Keratinocyte (primary cell): Measurements from ENCODE around the gene HSD11B1L. TPM values are rescaled to one million over a fixed set of nuclear protein-coding genes. Genes with fewer than 3 reads are reported as not detected.

ENCODE experiments used
- DNase-seq: peaks from one replicate; pipeline ENCODE4 v3.0.0-alpha.2; 2011; ENCODE audit warnings: low read depth, missing footprints, low spot score
- FAIRE-seq: peaks from 2 replicates; lab custom pipeline; 2011; peaks lifted over from hg19 to GRCh38; lab: Jason Lieb, UNC
- H2AFZ ChIP-seq: 2 replicates; pipeline ENCODE4 v1.6.0; 2012; ENCODE audit warnings: low read length, control low read depth, inconsistent platforms; ENCODE audit not compliant: control insufficient read depth
- H3K27ac ChIP-seq: 2 replicates; pipeline ENCODE4 v1.5.1; 2011; ENCODE audit warnings: low read length; ENCODE audit not compliant: control insufficient read depth, insufficient read depth
- H3K27me3 ChIP-seq: 3 replicates; pipeline ENCODE4 v1.6.0; 2011; ENCODE audit warnings: low read length; ENCODE audit not compliant: control insufficient read depth, insufficient read depth; ENCODE audit errors: extremely low read depth
- H3K36me3 ChIP-seq, 2 experiments: 2 replicates in 1 of 2; 3 replicates in 1 of 2; pipeline ENCODE4 v1.5.1; 2011; ENCODE audit warnings: low read length in 2 of 2, mild to moderate bottlenecking in 1 of 2; ENCODE audit not compliant: control insufficient read depth in 2 of 2, insufficient read depth in 2 of 2; ENCODE audit errors: extremely low read depth in 1 of 2
- H3K4me1 ChIP-seq: 3 replicates; pipeline ENCODE4 v1.5.1; 2011; ENCODE audit warnings: low read length; ENCODE audit not compliant: control insufficient read depth, insufficient read depth; ENCODE audit errors: extremely low read depth
- H3K4me2 ChIP-seq: 3 replicates; pipeline ENCODE4 v1.6.0; 2011; ENCODE audit warnings: low read depth, low read length; ENCODE audit not compliant: control insufficient read depth, insufficient read depth; ENCODE audit errors: extremely low read depth
- H3K4me3 ChIP-seq, 3 experiments: fragments of 200-600 bp in 1 of 3; sonication (generic) in 1 of 3; 2 replicates in 2 of 3; 3 replicates in 1 of 3; pipeline ENCODE4 v1.5.1; 2011 to 2016; ENCODE audit warnings: low read length in 3 of 3, mild to moderate bottlenecking in 3 of 3, control low read depth in 2 of 3, inconsistent platforms in 1 of 3, low read depth in 1 of 3, mixed read lengths in 1 of 3, mixed run types in 1 of 3, moderate library complexity in 1 of 3; ENCODE audit not compliant: control insufficient read depth in 2 of 3, insufficient read depth in 2 of 3; ENCODE audit errors: extremely low read depth in 1 of 3
- H3K79me2 ChIP-seq: 2 replicates; pipeline ENCODE4 v1.6.0; 2012; ENCODE audit warnings: low read length; ENCODE audit not compliant: control insufficient read depth, insufficient read depth
- H3K9ac ChIP-seq: 3 replicates; pipeline ENCODE4 v1.6.0; 2011; ENCODE audit warnings: low read length; ENCODE audit not compliant: control insufficient read depth, insufficient read depth; ENCODE audit errors: extremely low read depth
- H3K9me1 ChIP-seq: 3 replicates; pipeline ENCODE4 v1.6.0; 2011; ENCODE audit warnings: low read length; ENCODE audit not compliant: control insufficient read depth, insufficient read depth; ENCODE audit errors: extremely low read depth
- H3K9me3 ChIP-seq: 2 replicates; pipeline ENCODE4 v1.5.1; 2012; ENCODE audit warnings: low read depth, low read length; ENCODE audit not compliant: control insufficient read depth
- H4K20me1 ChIP-seq: 3 replicates; pipeline ENCODE4 v1.6.0; 2011; ENCODE audit warnings: low read length; ENCODE audit not compliant: control insufficient read depth, insufficient read depth; ENCODE audit errors: extremely low read depth
- EZH2 ChIP-seq: IDR thresholded peaks from one replicate; pipeline ENCODE4 v1.6.1; 2012; ENCODE audit warnings: inconsistent platforms, mild to moderate bottlenecking, low read length, moderate library complexity
- dilution Hi-C: fragments of 300-500 bp; cut with MboI; formaldehyde crosslinking; loops from one replicate; pipeline ENCODE4 v1.7.0; 2020; ENCODE audit warnings: low sequenced_read_pairs; ENCODE audit not compliant: extremely low pct_ligation_motif_present
- polyA plus RNA-seq, 5 experiments: library from polyadenylated mRNA; depleted of rRNA in 3 of 5; stranded (reverse) in 3 of 5; stranded (forward) in 1 of 5; unstranded in 1 of 5; fragments of >200 nt; gene quantifications; 1 replicate in 1 of 5; 2 replicates in 3 of 5; 3 replicates in 1 of 5; pipeline versions ENCODE4 v1.2.1 to v1.2.3, GENCODE V29; 2011 to 2012; ENCODE audit warnings: missing spikeins in 2 of 5, low read depth in 1 of 5, low replicate concordance in 1 of 5
- TF ChIP-seq, protein P1 (sequence below), 3 experiments: IDR thresholded peaks in 1 of 3; conservative IDR thresholded peaks in 1 of 3; optimal IDR thresholded peaks in 1 of 3; 2 replicates in 2 of 3; 3 replicates in 1 of 3; pipeline versions ENCODE3 to v1.5.1; 2011; ENCODE audit warnings: low read length in 3 of 3, mild to moderate bottlenecking in 3 of 3, moderate library complexity in 2 of 3, control low read depth in 1 of 3, inconsistent platforms in 1 of 3; ENCODE audit not compliant: insufficient read depth in 2 of 3; ENCODE audit errors: extremely low read depth in 1 of 3

HSD11B1L gene
- polyA plus RNA-seq, 1 donor (not counting 4 experiments of a cell fraction or from before 2014, with no cell fraction given): 3.7 TPM

DNA sequence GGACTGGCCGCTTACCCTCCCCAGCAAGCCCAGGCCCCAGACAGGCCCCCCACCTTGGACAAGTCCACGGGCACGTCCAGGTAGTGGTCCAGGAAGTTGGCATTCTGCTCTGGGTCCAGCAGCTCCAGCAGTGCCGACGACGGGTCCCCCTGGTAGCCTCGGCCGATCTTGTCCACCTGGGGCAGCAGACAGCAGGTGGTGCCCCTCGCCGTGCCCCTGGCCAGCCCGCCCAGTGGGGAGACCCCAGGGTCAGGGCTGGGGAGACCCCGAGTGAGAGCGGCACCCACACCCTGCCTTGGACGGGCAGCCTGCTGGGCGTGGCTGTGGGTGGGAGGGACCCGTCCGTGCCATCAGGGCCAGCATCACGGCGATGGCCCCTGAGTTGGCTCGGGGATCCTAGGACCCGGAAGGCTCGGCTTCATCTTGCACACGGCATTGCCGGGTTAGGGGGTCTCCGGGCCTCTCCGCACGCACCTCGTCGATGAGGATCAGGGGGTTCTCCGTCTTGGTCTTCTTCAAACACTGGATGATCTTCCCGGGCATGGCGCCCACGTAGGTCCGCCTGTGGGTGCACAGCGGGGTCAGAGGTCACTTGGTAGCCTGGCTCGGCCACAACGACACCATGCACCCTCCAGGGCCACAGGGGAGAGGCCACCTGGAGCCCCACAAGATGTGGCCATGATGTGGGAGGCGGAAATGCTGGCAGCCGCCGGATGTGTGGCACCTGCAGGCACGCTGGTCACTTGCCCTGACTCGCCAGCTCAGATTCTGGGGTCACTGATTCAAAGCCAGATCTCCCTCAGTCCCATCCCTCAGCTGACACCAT lies 15.6 kb downstream of the HSD11B1L start:
- Histone ChIP-seq H3K9me3 (no peaks in the 10 kb centered on the region), H4K20me1 (peaks cover 41% of the 10 kb centered on the region), H3K4me1 (peaks cover 7% of the 10 kb centered on the region), H3K79me2 (peaks cover 39% of the 10 kb centered on the region), H3K36me3 (peaks cover 16 to 60% of the 10 kb centered on the region in 2 experiments), H3K4me2 (no peak overlapping the region), H3K27me3 (no peaks in the 10 kb centered on the region), H3K9ac (no peak overlapping the region), H3K27ac (no peak overlapping the region), H3K4me3 (no peak overlapping the region), H2AFZ (no peak overlapping the region), H3K9me1 (no peaks in the 10 kb centered on the region)
- TF ChIP-seq, protein P1, sequence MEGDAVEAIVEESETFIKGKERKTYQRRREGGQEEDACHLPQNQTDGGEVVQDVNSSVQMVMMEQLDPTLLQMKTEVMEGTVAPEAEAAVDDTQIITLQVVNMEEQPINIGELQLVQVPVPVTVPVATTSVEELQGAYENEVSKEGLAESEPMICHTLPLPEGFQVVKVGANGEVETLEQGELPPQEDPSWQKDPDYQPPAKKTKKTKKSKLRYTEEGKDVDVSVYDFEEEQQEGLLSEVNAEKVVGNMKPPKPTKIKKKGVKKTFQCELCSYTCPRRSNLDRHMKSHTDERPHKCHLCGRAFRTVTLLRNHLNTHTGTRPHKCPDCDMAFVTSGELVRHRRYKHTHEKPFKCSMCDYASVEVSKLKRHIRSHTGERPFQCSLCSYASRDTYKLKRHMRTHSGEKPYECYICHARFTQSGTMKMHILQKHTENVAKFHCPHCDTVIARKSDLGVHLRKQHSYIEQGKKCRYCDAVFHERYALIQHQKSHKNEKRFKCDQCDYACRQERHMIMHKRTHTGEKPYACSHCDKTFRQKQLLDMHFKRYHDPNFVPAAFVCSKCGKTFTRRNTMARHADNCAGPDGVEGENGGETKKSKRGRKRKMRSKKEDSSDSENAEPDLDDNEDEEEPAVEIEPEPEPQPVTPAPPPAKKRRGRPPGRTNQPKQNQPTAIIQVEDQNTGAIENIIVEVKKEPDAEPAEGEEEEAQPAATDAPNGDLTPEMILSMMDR (optimal IDR thresholded peaks at IDR 0.05 in 1 of 3, IDR thresholded peaks at IDR 0.05 in 1 of 3, conservative IDR thresholded peaks at IDR 0.05 in 1 of 3; ENCODE audit: extremely low read depth in 1 of 3, insufficient read depth in 2 of 3, low read length in 3 of 3): no peak
- no peak for TF ChIP-seq EZH2
- FAIRE-seq: no peak
- dilution Hi-C loops: no loop called here
- DNase-seq: no peak

GRCh38 chr19:5697022-5697889 lies 16.4 kb downstream of the HSD11B1L start:
- Histone ChIP-seq H3K9ac (no peak overlapping the region), H3K79me2 (peaks cover 30% of the 10 kb centered on the region), H3K9me3 (no peaks in the 10 kb centered on the region), H3K36me3 (peaks cover 12 to 54% of the 10 kb centered on the region in 2 experiments), H3K9me1 (no peaks in the 10 kb centered on the region), H3K27ac (no peak overlapping the region), H3K4me1 (peaks cover 2% of the 10 kb centered on the region), H3K4me2 (no peak overlapping the region), H3K27me3 (no peaks in the 10 kb centered on the region), H2AFZ (no peak overlapping the region), H3K4me3 (no peak overlapping the region), H4K20me1 (peaks cover 32% of the 10 kb centered on the region)
- TF ChIP-seq, protein P1 (optimal IDR thresholded peaks at IDR 0.05 in 1 of 3, IDR thresholded peaks at IDR 0.05 in 1 of 3, conservative IDR thresholded peaks at IDR 0.05 in 1 of 3; ENCODE audit: extremely low read depth in 1 of 3, insufficient read depth in 2 of 3, low read length in 3 of 3): no peak
- TF ChIP-seq EZH2: no peak
- dilution Hi-C loops: no loop called here
- no peak for DNase-seq
- no peak for FAIRE-seq
